GM18870 (cell line): ENCODE measurements around the gene RUNX1.

Experiments
- ATAC-seq: cut with Tn5 transposase; IDR thresholded peaks from one replicate; pipeline ENCODE4 v1.9.1; 2021; ENCODE audit warnings: moderate library complexity; ENCODE audit not compliant: unreplicated experiment

RUNX1 gene

GRCh38 chr21:35048706-35049617 lies at the start of gene RUNX1:
RUNX1 (minus strand) TSS chr21:35049302.
- peak; percentile 66 for ATAC-seq

DNA sequence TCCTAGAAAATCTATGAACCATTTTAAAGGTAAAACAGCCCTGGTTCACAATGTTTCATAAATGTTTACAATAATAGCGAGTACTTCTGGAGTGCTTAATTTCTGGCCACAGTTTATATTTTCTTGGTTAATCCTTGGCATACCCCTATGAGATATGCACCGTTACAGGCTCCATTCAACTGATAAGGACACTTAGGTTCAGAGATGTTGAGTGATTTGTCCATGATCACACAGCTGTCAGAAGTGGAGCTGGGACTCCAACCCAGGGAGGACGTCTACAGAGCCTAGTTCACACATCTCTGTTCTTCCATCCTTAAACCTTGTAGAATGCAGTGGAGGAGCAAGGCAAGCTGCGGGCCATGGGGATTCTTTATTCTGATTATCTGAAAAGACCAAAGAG lies 48.4 kb upstream of the RUNX1 start:
- ATAC-seq = no peak

DNA sequence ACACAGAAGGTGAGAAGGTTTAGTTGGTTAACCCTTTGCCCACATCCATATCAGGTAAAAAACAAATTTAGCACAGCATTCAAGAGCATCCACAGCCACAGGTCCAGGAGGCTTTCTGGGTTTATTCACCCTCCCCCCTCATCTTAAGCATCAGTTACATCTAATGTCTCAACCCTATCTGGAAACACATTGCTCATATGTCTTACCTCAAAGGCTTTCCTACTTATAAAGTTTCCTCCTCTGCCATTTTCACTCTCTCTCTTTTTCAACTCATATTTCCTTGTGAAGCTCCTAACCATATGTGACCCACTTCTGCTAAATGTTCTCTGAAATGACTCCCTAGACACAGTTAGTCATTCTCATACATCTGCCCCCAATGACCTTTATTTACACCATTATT lies 47.9 kb upstream of the RUNX1 start:
- ATAC-seq = no peak

DNA sequence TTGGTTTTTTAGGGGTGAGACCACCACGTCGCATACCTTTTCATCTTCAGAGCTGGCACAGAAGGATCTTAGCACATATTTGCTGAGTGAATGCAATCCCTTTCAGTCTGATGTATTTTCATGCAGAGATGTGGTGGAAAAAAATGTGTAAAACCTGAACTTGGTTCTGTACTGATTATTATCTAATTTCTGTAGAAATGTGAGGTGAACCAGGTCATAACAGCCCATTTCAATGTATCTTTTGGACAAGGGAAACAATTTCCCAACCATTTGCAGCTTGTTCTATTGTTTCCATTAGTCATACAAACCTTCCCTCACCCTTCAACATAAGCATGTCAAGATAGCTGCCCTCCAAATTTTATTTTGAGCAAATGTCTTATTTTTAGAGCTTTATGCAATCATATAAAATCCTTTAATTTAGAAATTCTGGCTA lies 46.8 kb upstream of the RUNX1 start:
- no peak for ATAC-seq

DNA sequence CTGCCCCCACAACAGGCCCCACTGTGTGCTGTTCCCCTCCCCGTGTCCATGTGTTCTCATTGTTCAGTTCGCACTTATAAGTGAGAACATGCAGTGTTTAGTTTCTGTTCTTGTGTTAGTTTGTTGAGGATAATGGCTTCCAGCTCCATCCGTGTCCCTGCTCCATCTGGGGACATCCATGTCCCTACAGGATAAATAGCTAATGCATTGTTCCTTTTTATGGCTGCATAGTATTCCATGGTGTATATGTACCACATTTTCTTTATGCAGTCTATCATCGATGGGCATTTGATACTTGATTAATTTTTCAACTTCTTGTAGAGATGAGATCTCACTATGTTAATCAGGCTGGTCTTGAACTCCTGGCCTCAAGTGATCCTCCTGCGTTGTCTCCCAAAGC lies 44.4 kb upstream of the RUNX1 start:
- no peak for ATAC-seq

DNA sequence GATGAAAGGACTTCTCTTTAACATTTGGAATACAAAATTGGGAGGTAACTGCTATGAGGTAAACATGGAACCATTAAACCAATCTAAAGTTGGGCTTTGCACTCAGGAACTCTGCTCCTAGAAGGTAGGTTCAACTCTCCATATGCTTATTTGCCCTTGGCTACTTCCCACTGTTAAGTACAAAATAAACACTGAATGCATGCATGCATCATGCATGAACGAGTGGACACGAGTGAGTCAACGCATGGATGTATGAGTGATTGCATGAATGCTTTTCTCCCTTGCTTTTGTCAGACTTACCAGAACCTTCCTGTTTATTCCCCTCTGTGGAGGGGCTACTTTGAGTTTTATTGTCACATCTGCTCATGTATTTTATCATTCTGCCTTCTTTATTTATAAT lies 42.4 kb upstream of the RUNX1 start:
- no peak for ATAC-seq

GRCh38 chr21:35090403-35090802 lies 41.3 kb upstream of the RUNX1 start:
- ATAC-seq = no peak

DNA sequence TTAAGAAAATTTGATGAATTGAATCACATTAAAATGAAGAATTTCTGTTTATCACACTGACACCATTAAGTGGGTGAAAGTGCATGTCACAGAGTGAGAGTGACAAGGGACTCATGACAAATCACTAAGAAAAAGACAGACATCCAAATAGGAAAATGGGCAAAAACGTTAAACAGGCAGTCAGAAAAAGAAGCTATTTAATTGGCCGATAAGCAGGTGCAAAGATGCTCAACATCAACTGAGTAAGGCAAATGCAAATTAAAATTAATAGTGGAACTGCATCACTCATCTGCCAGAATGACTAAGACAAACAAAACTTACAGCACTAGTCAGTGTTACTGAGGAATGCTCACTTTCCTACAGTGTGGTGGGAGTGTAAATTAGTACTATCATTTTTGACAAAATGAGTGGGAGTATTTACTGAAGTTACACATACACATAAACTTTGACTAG lies 39.2 kb upstream of the RUNX1 start:
- no peak for ATAC-seq

DNA sequence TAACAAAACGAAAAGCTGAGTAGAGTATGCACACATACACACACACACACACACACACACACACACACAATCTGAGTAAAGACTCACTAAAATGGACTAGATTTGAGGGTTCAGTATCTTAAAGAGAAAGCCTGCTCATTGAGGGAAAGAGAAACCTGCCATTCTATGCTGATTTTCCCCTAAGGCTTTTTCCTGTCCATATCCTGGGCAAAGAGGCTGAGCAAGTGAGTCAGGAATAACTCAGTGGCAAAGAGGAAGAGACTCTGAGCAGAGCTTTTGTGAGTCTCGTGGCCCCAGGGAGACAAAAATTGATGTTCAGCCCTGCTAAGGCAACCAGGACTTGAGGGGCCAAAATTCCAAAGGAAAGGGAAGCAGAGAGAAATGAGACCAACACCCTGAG lies 37.3 kb upstream of the RUNX1 start:
- no peak for ATAC-seq

- no peak for ATAC-seq
Measured at GRCh38 chr21:35084869-35085268, 35.8 kb upstream of the RUNX1 start.

- no peak for ATAC-seq
Measured at GRCh38 chr21:35083246-35083645, 34.1 kb upstream of the RUNX1 start.

GRCh38 chr21:35081861-35082260 lies 32.8 kb upstream of the RUNX1 start:
- no peak for ATAC-seq

DNA sequence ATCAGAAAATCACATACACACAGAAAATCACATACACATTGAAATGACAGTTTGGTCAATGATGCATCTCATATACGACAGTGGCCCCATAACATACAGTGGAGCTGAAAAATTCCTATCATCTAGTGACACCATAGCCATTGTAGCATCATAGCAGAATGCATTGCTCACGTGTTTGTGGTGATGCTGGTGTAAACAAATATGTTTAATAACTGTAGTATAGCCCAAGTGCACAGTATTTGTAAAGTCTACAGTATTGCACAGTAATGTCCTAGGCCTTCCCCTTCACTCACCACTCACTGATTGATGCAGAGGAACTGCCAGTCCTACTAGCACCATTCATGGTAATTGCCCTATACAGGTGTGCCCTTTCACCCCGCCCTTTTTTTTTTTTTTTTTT lies 30.1 kb upstream of the RUNX1 start:
- no peak for ATAC-seq

DNA sequence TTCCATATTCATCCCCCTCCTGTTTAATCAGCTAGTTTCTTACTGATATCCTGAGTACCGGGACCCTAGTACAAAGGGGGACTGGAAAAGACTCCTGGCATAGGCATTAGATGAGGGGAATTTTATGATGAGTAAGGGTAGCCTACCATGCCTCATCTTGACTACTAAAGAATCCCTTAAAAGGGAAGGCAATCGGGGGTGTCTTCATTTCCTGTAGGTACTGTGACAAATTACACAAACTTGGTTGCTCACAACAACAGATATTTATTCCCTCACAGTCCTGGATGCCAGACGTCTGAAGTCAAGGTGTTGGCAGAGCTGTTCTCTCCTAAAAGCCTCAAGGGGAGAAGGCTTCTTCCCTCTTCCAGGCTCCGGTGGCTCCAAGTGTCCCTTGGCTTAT lies 28.9 kb upstream of the RUNX1 start:
- no peak for ATAC-seq

DNA sequence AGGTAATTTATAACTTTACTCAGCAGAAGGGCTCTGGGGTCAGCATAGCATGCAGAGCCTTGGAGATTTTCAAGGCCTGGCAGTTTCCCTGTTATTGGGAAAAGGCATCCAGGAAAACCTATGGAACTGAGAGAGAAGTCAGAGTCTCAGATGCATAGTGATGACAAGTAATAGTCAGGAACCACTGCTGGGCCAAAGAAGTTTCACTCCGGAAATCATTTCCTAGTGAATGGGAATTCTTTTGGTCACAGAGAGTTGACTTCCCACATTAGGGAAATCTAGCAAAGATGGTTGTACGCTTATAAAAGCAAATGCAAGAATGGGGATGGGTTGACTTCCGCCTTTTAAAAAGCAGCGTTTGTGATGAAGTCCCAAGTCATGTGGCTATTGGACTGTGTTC lies 28.4 kb upstream of the RUNX1 start:
- ATAC-seq = no peak

DNA sequence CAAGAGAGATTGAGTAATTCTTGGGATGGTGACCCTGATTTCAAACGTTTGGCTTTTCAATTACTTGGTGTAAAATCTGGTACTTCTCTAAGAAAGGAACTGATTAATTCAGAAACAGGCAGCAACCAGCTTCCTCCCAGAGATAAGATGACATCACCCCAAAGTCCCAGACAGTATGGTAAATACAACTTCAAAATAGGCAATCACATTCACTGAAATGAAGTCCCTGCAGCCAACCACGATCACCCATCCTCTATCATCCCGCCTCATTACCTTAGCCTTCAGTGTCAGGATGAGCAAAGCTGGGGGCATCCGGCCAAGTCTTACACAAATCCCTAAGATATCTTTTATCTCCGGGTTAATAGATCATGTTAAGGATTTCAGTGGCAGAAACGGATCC lies 26.4 kb upstream of the RUNX1 start:
- ATAC-seq = no peak

- no peak for ATAC-seq
Measured at GRCh38 chr21:35072960-35073359, 23.9 kb upstream of the RUNX1 start.

DNA sequence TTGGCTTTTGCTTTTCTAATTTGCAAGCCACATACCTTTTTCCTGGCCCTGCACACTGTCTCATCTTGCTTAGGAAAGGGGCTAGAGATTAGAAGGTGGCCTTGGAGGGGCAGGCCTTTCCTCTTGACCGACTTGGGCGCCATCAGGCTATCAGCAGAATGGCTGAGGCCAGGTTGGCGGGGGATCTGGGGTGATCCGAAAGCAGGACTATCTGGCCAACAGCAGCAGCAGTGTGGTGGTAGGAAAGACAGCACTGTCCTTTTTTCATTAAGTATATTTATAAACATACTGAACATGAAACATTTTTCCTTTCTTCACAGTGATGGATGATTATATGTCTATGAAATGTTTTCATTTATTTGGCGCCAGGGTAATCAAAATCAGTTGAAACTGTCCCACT lies 23.5 kb upstream of the RUNX1 start:
- ATAC-seq = no peak

- ATAC-seq = no peak
Measured at GRCh38 chr21:35071347-35071746, 22.2 kb upstream of the RUNX1 start.

GRCh38 chr21:35070436-35070835 lies 21.3 kb upstream of the RUNX1 start:
- ATAC-seq = no peak

GRCh38 chr21:35066824-35067223 lies 17.7 kb upstream of the RUNX1 start:
- no peak for ATAC-seq

GRCh38 chr21:35063428-35064172 lies 14.5 kb upstream of the RUNX1 start:
- ATAC-seq = no peak
